Daoy (cell line): ENCODE measurements around the gene SAE1. TPM values are rescaled to one million over a fixed set of nuclear protein-coding genes. Genes with fewer than 3 reads are reported as not detected.
"Not testable (repeated sequence)": the region's sequence is repeated elsewhere in the genome, so short reads cannot be mapped to it uniquely, and the experiment has no call there.

Experiments
- DNase-seq: peaks from one replicate; pipeline ENCODE4 v3.0.0-alpha.2; 2015; ENCODE audit warnings: low read depth
- total RNA-seq: library from RNA; depleted of rRNA; stranded (reverse); fragments of >200 nt; shearing (Covaris generic); gene quantifications from 2 replicates; pipeline ENCODE4 v1.2.3, GENCODE V29; 2014; rRNA removed

The SAE1 gene
- total RNA-seq, 1 experiment from 2014 or later = 289 TPM

GRCh38 chr19:47240996-47241918 lies 110.6 kb downstream of the SAE1 start:
- peak; percentile 85 for DNase-seq

- DNase-seq = no peak
These were observed 111.4 kb downstream of the SAE1 start for GRCh38 chr19:47241919-47242577.

- DNase-seq = no peak
These were observed 112.7 kb downstream of the SAE1 start for GRCh38 chr19:47243364-47243775.

GRCh38 chr19:47243776-47244547 lies 113.3 kb downstream of the SAE1 start:
- DNase-seq = peak; percentile 97

GRCh38 chr19:47247308-47247990 lies 116.8 kb downstream of the SAE1 start:
- DNase-seq = peak; percentile 75

GRCh38 chr19:47253016-47253415 lies 122.4 kb downstream of the SAE1 start:
- DNase-seq = not testable (repeated sequence)

GRCh38 chr19:47253467-47253881 lies 122.8 kb downstream of the SAE1 start:
- peak; percentile 93 for DNase-seq

- DNase-seq = no peak
These were observed 123.3 kb downstream of the SAE1 start for GRCh38 chr19:47253970-47254369.

- peak; percentile 97 for DNase-seq
These were observed 125.5 kb downstream of the SAE1 start, which contains the start of gene CCDC9 for GRCh38 chr19:47255879-47256692. Gene CCDC9, plus strand, starts transcription at chr19:47256525. Its CDS starts 1,876 bp downstream, at chr19:47258401.

- DNase-seq = peak; percentile 99
These were observed 126.2 kb downstream of the SAE1 start for GRCh38 chr19:47256693-47257410.

GRCh38 chr19:47257411-47258169 lies 127.0 kb downstream of the SAE1 start:
- DNase-seq = no peak

GRCh38 chr19:47258434-47258833 lies 127.8 kb downstream of the SAE1 start:
- no peak for DNase-seq

GRCh38 chr19:47258895-47259555 lies 128.4 kb downstream of the SAE1 start:
- DNase-seq = no peak

Other genes with a start within 250 kb of the SAE1 start
- 0.27 TPM in 1 of 2 replicates, not detected in the other for gene NPAS1, start 111.0 kb upstream of the SAE1 start, total RNA-seq
- gene TMEM160, start 82.2 kb upstream of the SAE1 start, total RNA-seq = 46.5 and 55.0 TPM in 2 replicates
- 4.0 and 11.4 TPM in 2 replicates for gene ZC3H4, start 17.1 kb upstream of the SAE1 start, total RNA-seq
- gene BBC3, start 100.4 kb downstream of the SAE1 start, total RNA-seq = 0.86 and 2.2 TPM in 2 replicates
- 8.0 and 8.6 TPM in 2 replicates for gene CCDC9, start 125.7 kb downstream of the SAE1 start, total RNA-seq
- 3.5 and 6.0 TPM in 2 replicates for gene INAFM1, start 144.1 kb downstream of the SAE1 start, total RNA-seq
- not detected in 2 replicates for gene C5AR1, start 179.0 kb downstream of the SAE1 start, total RNA-seq
- 0.17 TPM in 1 of 2 replicates, not detected in the other for gene C5AR2, start 201.3 kb downstream of the SAE1 start, total RNA-seq
- gene DHX34, start 218.5 kb downstream of the SAE1 start, total RNA-seq = 29.7 and 30.5 TPM in 2 replicates